D721Med (cell line): Measurements from ENCODE around the gene SLC7A8.

ENCODE experiments used
- DNase-seq: peaks from one replicate; pipeline ENCODE4 v3.0.0; 2011; ENCODE audit warnings: low spot score; ENCODE audit not compliant: insufficient read length
- FAIRE-seq: peaks from 2 replicates; lab custom pipeline; 2011; peaks lifted over from hg19 to GRCh38; lab: Jason Lieb, UNC
- TF ChIP-seq, protein P1 (sequence below): IDR thresholded peaks from 2 replicates; pipeline ENCODE4 v1.5.1; 2012; ENCODE audit warnings: mild to moderate bottlenecking, control low read depth; ENCODE audit not compliant: insufficient read depth; ENCODE audit errors: missing control alignments

Gene SLC7A8

GRCh38 chr14:23193432-23193831, 10.0 kb upstream of the SLC7A8 start:
- TF ChIP-seq, protein P1, sequence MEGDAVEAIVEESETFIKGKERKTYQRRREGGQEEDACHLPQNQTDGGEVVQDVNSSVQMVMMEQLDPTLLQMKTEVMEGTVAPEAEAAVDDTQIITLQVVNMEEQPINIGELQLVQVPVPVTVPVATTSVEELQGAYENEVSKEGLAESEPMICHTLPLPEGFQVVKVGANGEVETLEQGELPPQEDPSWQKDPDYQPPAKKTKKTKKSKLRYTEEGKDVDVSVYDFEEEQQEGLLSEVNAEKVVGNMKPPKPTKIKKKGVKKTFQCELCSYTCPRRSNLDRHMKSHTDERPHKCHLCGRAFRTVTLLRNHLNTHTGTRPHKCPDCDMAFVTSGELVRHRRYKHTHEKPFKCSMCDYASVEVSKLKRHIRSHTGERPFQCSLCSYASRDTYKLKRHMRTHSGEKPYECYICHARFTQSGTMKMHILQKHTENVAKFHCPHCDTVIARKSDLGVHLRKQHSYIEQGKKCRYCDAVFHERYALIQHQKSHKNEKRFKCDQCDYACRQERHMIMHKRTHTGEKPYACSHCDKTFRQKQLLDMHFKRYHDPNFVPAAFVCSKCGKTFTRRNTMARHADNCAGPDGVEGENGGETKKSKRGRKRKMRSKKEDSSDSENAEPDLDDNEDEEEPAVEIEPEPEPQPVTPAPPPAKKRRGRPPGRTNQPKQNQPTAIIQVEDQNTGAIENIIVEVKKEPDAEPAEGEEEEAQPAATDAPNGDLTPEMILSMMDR = no peak
- DNase-seq = no peak
- no peak for FAIRE-seq

DNA sequence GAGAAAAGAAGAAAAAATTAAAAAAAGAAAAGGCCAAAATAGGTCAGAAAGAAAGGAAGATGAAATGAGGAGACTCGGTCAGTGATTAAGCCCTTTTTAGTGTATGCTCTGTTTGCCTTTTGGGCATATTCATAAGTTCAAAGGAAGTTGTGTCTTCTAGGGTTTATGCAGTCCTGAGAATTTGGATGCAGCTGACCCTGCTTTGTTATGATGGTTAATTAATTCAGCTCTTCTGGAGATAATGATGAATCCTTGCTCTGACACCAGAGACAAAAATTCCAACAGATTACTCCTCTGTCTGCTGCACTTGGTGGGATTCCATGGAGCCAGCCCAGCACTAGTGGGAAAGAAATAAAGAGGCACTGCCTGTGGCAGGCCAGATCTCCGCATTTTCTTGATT, 4.5 kb upstream of the SLC7A8 start:
- DNase-seq = no peak
- TF ChIP-seq, protein P1 = no peak
- no peak for FAIRE-seq

DNA sequence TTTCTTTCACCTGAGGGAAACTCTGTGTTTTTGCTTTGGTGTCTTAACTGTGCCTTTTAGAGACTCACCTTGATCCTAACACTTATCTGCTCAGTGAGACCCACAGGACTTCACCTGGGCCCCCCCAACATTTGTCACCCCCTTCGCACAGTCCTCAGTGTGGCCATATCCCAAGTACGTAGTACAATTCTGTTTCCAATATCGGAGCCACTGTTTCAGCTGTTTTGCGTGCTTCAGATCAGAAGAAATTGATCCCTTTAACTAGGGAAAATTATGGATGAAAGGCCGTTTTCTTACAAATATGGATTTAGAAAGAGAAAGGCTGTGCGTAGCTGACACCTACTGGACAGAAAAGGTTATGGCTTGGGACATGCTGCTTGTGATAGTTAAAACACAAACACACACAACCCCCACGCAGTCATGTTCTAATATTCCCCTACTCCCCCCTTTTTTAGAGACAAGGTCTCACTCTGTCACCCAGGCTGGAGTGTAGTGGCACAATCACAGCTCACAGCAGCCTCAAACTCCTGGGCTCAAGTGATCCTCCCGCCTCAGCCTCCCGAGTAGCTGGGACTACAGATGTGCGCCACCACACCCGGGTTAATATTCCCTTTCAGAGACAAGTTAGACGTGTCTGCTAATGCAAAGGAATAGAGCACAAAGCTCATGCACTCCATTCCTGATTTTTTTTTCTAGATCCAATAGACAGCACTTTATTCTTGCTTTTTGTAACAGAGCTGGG, 3.6 kb upstream of the SLC7A8 start:
- no peak for FAIRE-seq
- TF ChIP-seq, protein P1 = peak; percentile 94
- no peak for DNase-seq

- no peak for DNase-seq
- FAIRE-seq = no peak
- TF ChIP-seq, protein P1 = no peak
Measured at GRCh38 chr14:23185063-23185462, 1.6 kb upstream of the SLC7A8 start.

- no peak for DNase-seq
- FAIRE-seq = no peak
- TF ChIP-seq, protein P1 = no peak
Measured at GRCh38 chr14:23183158-23183470, 346 bp downstream of the SLC7A8 start.

DNA sequence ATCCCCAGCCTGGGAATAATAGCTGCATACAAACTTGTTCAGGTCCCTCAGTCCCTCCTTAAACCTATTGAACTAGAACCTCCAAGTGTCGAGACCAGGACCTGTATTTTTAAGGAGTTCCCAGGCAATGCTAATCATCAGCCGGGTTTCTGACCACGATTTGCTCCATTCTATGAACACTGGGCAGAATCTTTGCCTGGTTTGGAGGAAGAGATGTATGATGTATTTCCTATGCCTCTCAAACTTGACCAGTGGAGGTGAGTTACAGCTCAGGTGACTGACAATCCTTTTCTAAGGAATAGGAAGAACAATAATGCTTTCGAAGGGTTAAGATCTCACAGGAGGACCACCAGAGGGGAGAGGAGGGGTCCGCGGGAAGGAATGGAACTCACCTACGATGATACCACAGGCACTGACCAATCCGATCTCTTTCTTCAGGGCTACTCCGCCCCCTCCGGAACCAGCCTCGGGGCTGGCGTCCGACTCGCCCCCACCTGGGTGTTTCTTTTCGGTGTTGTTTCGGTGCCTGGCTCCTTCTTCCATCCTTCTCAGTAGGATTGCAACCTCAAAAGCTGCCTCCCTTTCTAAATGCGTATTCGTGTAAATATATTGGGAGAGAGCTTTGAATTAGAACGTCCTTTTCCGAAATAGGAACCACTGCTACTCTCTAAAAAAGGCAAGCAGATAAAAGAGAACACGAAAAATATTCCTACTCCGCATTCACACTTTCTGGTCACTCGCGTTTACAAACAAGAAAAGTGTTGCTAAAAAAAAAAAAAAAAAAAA, 895 bp downstream of the SLC7A8 start:
- DNase-seq (no peak), FAIRE-seq (no peak)
- TF ChIP-seq, protein P1 = no peak

- FAIRE-seq (no peak), DNase-seq (no peak)
- TF ChIP-seq, protein P1 = no peak
Measured at GRCh38 chr14:23181946-23182345, 1.5 kb downstream of the SLC7A8 start.
